Fibroblast of skin of abdomen (primary cell): Measurements from ENCODE around the gene GNAS-AS1.
A peak's percentile ranks its signal among the peaks of the same experiment; 100 is the strongest.

Source experiments
- DNase-seq: peaks from one replicate; pipeline ENCODE4 v3.0.0-alpha.2; 2013

Gene GNAS-AS1

DNA sequence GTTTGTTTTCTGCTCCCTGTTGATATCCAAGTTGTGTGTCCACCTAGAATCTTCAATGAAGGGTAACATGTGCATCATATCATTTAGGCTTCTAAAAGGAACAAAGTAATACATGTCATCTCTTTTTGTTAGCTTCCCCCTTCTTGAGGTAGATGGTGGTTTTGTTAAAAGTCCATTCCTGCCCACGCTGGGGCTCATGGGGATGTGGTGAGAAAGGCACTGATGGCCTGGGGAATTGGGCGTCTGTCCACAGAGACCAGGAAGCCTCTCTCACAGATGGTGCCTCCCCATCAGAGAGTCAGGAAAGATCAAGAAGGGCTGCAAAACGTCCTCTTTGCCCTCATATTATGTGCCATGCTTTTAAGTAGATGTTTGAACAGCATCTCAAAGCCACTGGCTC lies 34.3 kb upstream of the GNAS-AS1 start:
- no peak for DNase-seq

DNA sequence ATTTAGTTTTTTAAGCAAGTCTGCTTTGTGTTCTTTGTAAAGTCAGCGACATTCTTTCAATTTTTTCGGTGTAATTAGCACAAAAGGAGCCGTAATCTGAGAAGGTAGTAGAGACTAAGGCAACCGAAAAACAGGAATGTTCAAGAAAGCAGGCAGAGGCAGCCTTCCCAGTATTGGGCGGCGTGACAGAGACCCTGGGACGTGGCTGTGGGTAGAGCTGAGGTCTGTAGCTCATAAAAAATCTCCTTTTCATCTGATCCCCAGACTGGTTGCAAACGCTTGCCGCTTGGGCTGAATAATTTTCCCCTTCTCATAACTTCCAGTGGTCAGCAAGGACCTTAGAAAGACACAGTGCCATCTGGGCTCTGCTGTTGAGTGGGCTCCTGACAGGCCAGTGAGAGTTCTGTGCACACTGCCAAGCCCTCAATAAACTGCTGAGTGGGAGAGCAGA lies 32.6 kb upstream of the GNAS-AS1 start:
- DNase-seq = peak; percentile 89

DNA sequence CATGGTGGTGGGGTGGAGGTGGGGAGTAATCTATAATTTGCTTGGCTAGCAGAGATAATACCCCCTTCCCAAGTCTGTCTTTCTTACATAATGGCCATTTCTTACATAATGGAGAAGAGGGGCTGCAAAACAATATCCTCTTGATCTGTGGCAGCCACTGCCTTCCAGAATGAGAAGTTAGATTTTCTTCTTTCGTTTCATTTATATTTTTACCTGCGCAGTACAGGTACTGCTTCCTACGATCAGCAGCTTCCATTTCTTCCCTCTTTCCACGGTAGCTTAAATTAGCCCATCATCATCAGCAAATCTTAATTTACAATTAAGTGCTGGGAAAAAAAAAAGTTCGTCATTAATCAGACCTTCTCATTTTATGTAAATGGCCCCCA lies 32.0 kb upstream of the GNAS-AS1 start:
- DNase-seq = no peak

DNA sequence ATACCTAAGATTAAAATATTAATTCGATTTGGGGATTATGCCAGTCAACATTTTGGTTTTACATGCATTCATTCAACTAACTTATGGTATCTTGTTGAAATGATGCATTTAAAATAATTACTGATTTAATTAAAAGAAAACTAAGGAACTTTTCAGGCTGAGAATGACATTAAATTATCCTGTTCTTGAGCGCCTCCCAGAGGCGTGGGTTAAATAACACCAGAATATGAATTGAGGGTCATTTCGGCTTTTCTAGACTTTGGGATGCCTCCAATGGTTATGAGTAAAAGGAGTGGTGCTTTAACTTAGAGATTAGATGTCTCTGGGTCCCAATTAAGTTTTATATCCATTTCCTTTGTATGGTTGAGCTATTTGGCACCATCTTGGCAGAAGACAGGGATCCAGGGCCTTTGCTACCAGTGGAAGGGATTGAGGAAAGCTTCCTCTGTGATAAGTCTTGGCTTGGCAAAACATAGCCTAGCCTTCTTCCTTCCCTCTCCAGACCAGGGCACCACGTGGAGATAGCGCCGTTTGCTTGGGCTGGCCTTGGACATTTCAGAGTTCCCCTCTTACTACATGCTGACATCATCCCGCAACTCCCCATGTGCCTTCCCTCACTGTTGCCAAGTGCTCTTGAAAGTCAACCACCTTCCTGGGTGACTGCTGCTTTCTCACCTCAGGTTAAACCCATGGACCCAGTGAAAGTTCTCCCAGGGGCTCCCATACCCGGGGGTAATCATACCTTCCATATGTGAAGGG lies 30.5 kb upstream of the GNAS-AS1 start:
- no peak for DNase-seq

DNA sequence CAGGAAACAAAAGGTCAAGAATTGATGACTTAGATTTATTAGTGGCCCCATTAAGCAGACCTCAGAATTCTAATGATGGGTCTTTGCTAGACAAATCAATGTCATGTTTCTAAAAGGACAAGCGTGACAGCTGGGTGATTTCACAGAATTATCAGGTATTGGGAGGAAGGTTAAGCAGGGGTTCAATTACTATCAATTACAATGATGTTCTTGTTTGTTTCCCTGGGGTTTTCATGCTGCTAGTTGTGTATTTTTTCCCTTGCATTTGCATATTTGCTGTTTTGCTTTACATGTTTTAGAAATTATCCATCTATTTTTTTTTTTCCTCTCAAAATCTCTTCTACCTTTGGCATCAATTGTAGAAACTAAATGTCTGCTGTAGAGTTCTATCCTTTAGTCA lies 29.7 kb upstream of the GNAS-AS1 start:
- no peak for DNase-seq

DNA sequence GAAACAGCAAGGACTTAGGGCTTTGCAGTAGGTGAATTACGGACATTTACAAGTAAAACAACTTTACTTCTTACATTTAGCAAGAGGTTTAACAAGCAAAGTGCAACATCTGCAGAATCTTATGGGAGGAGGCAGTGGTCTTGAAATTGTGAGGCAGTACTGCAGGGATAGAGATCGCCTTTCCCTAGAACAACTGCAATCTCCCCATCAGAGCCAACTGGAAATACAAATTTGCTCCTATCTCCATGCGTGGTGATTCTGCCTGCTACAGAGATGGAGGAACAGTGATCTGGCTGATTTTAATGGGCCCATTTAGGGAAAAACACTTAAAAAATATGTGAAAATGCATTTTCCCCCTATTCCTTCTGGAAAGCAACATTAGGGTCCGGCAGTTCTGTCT lies 27.7 kb upstream of the GNAS-AS1 start:
- DNase-seq = no peak

DNA sequence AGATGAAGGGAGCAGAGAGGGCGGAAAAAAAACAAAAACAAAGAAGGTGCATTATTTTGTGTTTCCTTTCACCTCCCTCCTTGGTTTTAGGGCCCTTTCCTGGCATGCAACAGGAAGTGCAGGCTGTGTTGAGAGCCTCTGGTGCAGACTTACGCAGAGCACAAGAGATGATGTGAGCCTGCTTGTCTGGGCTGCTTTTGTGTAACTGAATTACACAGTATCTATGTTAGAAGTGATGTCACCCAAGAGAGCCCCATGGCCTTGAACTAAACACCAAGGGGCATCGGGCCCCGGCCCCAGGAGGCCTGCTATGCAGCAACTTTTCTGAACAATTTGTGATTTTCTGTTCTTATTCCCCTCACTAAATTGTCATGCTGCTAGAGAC lies 27.3 kb upstream of the GNAS-AS1 start:
- DNase-seq = no peak

DNA sequence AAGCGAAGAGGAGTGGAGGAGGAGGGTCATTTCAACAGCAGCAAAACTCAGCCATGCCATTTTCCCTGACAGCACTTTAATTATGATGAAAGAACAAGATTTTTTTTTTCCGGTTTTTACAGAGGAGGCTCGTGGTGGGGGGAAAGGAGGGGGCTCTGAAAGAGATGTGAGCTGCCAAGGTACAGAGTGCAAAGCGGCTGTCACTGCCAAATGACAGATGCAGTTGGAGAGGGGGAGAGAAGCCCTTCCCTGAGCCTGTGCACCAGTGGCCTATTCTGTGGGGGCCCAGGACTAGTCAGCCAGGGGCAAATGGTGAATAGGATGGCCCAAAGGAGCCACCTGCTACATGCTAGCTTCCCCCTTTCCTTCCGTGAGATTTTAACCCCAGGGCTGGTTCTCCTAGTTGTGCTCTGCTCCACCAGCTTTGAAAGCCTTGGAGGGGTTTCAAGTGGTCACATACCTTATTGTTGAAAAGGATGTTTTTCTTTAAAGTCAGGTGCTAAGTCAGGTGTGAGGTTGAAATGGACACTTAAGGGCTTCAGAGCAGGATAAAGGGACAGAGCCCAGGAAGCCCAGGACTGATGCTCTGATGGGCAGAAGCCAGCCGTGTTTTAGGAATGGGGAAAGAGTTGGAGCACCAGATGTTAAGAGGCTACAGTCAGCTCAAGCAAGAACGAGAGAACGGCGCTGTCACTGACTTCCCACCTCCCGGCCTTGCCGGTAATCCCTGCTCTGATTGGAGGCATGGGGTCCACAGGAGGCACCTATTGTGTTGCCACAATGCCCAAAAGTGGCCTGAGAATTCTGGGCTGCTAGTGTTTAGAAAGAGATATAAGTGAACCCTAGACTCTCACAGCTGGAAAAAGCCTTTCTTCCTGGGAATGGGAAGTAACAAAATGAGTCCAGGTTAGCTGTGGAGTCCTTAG lies 26.6 kb upstream of the GNAS-AS1 start:
- DNase-seq = no peak

DNA sequence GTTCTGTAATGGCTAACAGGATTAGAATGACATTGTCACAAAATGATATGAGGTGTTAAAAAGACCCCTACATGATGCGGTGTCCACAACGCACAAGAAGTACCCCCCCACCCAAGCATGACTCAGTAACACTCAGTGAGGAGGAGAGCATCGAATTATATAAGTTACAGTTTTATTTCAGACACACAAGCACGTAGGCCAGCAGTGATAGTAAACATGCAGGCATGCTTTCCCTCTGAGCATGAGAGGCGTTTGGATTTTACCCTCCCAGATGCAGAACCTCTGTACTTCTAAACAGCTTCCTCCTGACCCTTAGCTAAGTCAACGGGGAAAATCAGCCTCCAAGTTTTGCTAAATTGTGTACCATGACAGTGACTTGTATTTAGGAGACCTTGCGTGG lies 25.7 kb upstream of the GNAS-AS1 start:
- no peak for DNase-seq

DNA sequence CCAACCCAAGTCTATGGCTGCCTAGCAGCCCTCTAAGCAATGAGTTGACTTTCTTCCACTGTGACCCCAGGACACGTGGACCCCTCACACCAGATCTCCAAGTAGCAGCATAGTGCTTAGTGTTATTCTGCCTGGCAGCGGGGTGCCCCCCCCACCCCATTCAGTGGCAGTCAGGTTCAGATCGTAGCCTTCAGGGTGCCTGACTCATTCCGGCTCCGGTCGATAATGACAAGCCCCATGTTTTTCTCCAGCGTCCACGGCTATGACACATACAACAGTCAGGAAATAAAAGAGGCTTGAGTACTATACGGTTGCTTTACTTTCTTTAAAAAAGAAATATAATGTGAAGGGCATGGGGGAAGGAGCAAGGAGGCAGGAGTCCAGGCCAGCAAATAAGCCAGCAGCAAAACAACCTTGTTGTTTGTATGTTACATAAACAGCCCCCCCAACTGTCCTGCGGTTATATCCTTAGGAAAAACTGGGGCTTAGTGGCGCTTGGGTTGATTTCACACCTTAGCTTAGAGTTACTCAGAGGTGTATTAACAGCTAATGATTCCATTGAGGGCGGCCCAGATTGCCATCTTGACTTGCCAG lies 24.9 kb upstream of the GNAS-AS1 start:
- DNase-seq = peak; percentile 63

DNA sequence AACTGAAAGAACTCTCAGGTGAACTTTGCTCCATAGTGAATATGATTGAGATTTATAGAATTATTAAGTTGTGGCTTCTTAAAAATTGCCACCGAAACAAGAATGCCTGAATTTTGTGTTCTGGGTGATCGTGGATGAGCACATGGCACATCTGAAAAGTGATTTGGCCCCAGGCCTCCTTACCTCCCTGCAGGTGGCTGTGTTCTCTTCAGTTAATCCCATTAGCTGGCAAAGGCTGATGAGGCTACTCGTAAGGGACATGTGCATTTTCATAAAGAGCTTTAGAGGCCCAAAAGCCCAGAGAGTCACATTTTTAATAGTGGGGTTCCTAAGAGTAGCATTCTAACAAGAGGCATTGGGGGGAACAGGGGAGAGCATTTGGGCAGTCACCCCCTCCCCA lies 24.4 kb upstream of the GNAS-AS1 start:
- DNase-seq = no peak

DNA sequence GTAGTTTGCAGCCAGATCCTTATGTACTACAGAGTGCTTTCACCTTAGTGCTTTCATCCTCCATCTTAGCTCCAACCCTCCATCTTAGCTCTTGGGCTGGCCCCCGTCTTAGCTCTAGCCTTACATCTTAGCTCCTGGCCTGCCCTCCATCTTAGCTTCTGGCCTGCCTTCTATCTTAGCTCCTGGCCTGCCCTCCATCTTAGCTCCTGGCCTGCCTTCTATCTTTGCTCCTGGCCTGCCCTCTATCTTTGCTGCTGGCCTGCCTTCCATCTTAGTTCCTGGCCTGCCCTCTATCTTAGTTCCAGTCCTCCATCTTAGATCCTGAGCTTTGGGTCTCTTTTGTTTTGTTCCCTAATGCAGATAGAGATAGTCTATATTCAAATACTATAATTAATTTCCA lies 23.8 kb upstream of the GNAS-AS1 start:
- no peak for DNase-seq

DNA sequence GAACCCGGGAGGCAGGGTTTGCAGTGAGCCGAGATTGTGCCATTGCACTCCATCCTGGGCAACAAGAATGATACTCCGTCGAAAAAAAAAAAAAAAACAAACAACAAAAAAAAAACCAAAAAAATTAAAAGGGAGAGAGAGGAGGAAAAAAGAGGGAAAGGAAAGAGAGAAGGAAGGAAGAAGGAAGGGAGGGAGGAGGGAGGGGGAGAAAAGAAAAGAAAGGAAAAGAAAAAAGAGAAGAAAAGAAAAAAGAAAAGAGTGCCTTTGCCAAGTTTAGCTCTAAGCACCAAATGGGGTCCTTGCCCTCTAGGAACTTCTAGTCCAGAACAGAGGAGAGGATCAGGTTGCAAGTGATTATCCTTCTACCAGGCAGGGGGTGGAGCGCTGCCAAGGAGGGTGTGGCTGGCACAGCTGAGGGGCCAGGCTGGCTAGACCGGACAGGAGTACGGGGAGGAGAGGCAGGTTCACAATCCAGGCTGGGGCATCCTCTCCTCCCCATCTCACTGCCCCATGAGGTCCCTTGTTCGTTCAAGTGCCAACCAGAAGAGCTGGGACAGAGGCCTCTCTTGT lies 20.9 kb upstream of the GNAS-AS1 start:
- no peak for DNase-seq

DNA sequence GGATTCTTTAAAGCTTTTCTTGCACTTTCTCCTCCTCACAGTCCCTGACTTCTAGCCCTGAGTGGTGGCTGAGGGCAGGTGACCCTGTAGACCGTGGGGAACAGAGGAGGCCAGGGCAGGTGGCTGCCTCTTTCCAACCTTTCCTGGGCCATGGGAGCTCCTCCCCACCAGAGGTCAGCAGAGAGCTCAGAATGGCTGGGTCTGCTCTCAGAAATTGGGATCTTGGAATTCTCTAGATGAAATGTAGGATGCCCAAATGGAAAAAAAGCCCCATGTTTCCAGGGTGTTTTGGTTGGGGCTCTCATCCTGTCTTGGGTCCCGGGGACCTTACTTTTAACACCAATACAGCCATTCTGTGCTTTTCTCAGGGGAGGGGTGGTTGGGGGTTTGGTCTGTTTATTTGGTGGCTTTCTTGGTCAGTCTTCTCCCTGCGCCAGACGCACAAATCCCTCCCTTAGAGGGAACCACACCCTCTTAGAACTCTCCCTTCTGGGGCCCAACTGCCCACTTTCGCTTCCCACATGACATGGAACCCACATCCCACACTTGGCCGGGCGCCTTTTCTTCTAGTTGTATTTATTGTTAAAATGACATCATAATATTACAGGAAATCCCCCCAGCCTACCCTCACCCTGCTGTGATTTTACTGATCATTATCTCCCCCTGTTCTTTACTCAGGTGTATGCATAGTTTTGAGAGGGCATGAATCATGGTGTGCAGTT lies 19.8 kb upstream of the GNAS-AS1 start:
- DNase-seq = peak; percentile 54

DNA sequence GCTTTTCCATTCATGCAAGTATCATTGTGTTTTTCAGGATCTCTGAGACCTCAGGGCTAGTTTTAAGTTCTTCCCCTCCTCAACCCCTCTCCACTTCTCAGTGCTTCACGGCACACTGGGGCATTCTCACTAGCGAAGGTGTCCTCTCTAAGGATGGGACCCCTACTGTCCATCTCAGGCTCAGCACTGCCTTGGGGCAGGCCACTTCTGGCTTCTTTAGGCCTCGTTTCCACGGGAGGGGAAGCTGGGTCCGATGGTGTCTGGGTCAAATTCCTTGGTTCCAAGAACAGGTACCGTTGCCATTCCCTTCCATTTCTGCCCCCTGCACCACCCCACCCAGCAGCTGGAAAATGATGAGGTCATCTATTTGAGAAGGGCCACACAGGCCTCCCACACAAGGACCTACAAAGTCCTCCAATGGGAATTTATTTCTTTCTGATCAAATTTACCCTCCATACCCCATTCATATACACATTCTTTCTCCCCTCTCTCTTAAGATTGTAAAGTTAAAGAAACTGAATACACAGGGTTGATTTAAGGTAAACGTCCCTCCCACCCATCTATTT lies 19.0 kb upstream of the GNAS-AS1 start:
- DNase-seq = no peak

DNA sequence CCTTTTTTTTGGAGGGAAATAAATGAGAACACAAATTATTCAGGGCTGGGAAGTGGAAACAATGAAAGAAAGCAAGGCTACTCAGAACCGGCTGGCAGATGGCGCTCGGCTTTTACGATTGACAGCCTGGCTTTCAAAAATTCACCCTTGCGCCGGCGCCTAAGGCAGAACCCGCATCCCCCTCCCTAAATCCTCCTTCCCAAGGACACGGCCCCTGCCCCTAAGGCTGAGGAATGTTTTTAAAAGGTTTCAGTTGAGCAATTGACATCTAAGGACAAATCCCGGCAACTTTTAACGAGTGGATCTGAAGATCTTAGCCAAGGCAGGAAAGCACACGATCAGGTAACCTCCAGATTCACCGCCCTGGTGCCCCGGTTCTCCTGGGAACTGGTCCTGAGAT lies 18.1 kb upstream of the GNAS-AS1 start:
- DNase-seq = no peak

DNA sequence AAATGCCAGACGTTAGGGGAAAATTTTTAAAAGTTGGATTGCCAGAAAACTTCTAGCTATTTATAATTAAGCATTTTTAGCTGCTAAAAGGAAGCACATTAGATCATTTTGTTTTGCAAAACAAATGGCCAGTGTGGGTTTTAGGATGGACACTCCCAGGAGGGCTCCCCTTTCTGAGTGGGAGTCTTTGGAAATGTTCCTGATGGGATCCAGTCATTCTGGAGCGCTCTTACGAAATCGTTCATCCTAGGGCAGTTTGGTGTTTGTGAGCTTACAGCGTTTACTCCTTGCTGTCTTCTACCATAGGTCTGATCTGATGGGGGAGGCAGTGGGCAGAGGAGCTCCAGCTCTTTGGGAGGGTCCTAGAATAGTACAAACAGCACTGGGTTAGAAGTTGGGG lies 16.5 kb upstream of the GNAS-AS1 start:
- no peak for DNase-seq

DNA sequence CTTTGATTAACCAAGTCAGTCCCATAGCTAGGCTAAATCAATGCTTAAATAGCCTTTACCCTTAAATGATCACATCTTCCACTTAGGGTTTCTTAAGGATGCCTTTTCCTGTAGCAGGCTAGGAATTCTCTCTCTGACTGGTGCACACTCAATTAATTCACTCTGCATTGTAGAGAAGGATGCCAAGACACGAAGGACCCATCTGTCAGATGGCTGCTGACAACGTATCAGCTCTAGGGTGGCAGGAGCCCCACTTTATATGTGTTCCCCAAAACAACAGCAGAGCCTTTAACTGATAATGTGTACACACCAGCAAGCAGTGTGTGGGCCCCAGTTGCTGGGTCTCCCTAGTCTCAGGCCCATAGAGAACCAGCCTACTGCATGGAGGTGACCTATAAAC lies 15.1 kb upstream of the GNAS-AS1 start:
- DNase-seq = no peak

DNA sequence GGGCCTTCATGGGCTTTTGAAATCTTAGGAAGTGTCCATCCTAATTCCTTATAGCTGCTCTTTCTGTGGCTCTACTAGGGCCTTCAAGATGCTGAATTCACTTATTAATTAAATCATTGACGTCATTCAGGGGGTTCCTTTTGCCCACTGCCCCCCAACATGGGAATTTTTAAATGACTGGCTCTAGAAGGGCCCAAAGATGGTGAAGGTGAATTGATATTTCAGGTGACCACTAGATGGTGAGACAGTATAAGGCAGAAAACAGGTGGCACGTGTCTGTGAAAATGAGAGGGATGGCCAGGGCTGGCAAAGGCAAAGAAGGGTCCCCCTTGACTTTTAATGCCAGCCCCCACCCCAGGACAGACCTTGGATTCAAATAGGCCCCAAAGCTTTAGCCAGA lies 13.6 kb upstream of the GNAS-AS1 start:
- no peak for DNase-seq

DNA sequence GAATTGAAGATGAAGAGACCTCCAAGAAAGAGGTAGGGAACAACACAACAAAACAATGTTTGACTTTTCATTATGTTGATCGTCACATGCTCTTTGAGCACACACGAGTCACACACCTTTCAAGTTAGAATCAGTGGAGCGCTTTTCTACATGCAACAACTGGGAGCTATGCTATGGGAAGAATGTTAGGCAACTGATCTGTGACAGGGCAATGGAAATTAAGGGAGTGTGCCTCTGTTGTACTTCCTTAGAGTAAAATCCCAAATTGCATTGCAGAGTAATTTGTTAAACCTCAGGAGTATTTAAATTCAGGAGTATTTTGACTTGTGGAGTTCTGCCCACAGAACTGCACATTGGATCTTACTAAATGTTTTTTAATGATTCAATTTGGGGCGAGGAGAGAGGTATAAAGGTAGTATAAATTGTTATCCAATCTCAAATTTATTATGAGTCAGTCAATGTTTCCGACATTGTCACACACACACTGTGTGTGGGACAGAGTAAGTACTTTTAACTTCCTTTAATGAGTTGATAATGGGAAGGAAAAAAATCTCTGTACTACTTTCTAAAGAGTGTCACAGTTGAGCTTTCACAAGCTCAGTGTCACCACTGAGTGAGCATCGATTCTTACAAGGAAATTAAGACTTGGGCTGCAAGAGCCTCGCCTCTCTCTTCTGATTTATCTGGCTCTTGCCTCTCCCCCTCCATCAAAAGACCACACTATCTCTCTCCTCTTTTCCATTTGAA lies 12.5 kb upstream of the GNAS-AS1 start:
- DNase-seq = no peak
